WTC11 (cell line): ENCODE measurements around the gene LUC7L.

ENCODE experiments used
- CBFB ChIP-seq: sonication (generic); formaldehyde crosslinking; IDR thresholded peaks from 2 replicates; pipeline ENCODE4 v1.8.1; 2022; ENCODE audit warnings: mild to moderate bottlenecking, low read depth, missing genetic modification reagents
- CREB1 ChIP-seq: sonication (generic); formaldehyde crosslinking; IDR thresholded peaks from 2 replicates; pipeline ENCODE4 v1.8.0; 2023; ENCODE audit warnings: mild to moderate bottlenecking, missing genetic modification reagents
- ESRRA ChIP-seq: sonication (generic); formaldehyde crosslinking; IDR thresholded peaks from 2 replicates; pipeline ENCODE4 v1.8.1; 2022; ENCODE audit warnings: mild to moderate bottlenecking, missing genetic modification reagents, borderline replicate concordance
- GTF2I ChIP-seq: fragments of 250-450 bp; sonication (Bioruptor Pico); conservative IDR thresholded peaks from 2 replicates; pipeline ENCODE4 v1.4.0; 2021; ENCODE audit warnings: mild to moderate bottlenecking
- HMGA2 ChIP-seq: fragments of 250-450 bp; sonication (Bioruptor Pico); IDR thresholded peaks from 2 replicates; pipeline ENCODE4 v1.4.0; 2021; ENCODE audit warnings: mild to moderate bottlenecking, moderate library complexity
- RELA ChIP-seq: sonication (generic); formaldehyde crosslinking; IDR thresholded peaks from 2 replicates; pipeline ENCODE4 v1.8.1; 2022; ENCODE audit warnings: missing genetic modification reagents, mild to moderate bottlenecking, borderline replicate concordance
- SP1 ChIP-seq: sonication (generic); formaldehyde crosslinking; conservative IDR thresholded peaks from 2 replicates; pipeline ENCODE4 v1.8.1; 2022; ENCODE audit warnings: missing genetic modification reagents
- TF ChIP-seq, protein P1 (sequence below): fragments of 200-600 bp; IDR thresholded peaks from 2 replicates; pipeline ENCODE4 v1.8.0; 2022; ENCODE audit warnings: antibody characterized with exemption
- TF ChIP-seq, protein P2 (sequence below): sonication (generic); formaldehyde crosslinking; IDR thresholded peaks from 2 replicates; pipeline ENCODE4 v1.8.1; 2023; ENCODE audit warnings: mild to moderate bottlenecking, missing genetic modification reagents, moderate library complexity
- TF ChIP-seq, protein P3 (sequence below): sonication (generic); formaldehyde crosslinking; IDR thresholded peaks from 2 replicates; pipeline ENCODE4 v1.8.1; 2022; ENCODE audit warnings: low read depth, mild to moderate bottlenecking, moderate library complexity, missing genetic modification reagents, borderline replicate concordance
- TF ChIP-seq, protein P4 (sequence below): sonication (generic); formaldehyde crosslinking; IDR thresholded peaks from 2 replicates; pipeline ENCODE4 v1.8.0; 2023; ENCODE audit warnings: mild to moderate bottlenecking, missing genetic modification reagents
- TF ChIP-seq, protein P5 (sequence below): sonication (generic); formaldehyde crosslinking; IDR thresholded peaks from 2 replicates; pipeline ENCODE4 v1.8.1; 2023; ENCODE audit warnings: mild to moderate bottlenecking, missing genetic modification reagents, borderline replicate concordance
- TF ChIP-seq, protein P6 (sequence below): sonication (generic); formaldehyde crosslinking; IDR thresholded peaks from 2 replicates; pipeline ENCODE4 v1.8.1; 2022; ENCODE audit warnings: low read depth, missing genetic modification reagents, borderline replicate concordance
- TF ChIP-seq, protein P7 (sequence below): sonication (generic); formaldehyde crosslinking; IDR thresholded peaks from 2 replicates; pipeline ENCODE4 v1.8.0; 2022; ENCODE audit warnings: mild to moderate bottlenecking, missing genetic modification reagents

DNA sequence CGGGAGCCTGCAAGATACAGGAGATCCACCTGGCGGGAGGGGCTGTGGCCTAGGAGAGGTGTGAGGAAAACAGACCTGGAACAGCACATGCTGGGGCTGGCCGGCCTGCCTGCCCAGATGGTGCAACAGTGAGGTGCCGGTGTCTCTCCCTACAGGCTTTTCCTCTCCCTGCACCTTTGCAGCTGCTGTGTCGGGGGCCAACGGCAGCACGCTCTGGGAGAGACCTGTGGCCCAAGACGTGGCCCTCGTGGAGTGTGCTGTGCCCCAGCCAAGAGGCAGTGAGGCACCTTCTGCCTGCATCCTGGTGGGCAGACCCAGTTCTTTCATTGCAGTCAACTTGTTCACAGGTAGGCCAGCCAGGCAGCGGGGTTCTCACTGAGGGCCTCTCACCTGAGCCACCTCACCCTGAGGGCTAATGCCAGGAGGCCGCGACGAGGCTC is 30.6 kb upstream of the LUC7L start:
- TF ChIP-seq, protein P1, sequence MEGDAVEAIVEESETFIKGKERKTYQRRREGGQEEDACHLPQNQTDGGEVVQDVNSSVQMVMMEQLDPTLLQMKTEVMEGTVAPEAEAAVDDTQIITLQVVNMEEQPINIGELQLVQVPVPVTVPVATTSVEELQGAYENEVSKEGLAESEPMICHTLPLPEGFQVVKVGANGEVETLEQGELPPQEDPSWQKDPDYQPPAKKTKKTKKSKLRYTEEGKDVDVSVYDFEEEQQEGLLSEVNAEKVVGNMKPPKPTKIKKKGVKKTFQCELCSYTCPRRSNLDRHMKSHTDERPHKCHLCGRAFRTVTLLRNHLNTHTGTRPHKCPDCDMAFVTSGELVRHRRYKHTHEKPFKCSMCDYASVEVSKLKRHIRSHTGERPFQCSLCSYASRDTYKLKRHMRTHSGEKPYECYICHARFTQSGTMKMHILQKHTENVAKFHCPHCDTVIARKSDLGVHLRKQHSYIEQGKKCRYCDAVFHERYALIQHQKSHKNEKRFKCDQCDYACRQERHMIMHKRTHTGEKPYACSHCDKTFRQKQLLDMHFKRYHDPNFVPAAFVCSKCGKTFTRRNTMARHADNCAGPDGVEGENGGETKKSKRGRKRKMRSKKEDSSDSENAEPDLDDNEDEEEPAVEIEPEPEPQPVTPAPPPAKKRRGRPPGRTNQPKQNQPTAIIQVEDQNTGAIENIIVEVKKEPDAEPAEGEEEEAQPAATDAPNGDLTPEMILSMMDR: no peak
- TF ChIP-seq HMGA2 (CRISPR knock-in tag): no peak
- no peak for TF ChIP-seq SP1 (CRISPR knock-in tag)
- no peak for TF ChIP-seq CBFB (CRISPR knock-in tag)
- no peak for TF ChIP-seq ESRRA (CRISPR knock-in tag)
- TF ChIP-seq, protein P2, sequence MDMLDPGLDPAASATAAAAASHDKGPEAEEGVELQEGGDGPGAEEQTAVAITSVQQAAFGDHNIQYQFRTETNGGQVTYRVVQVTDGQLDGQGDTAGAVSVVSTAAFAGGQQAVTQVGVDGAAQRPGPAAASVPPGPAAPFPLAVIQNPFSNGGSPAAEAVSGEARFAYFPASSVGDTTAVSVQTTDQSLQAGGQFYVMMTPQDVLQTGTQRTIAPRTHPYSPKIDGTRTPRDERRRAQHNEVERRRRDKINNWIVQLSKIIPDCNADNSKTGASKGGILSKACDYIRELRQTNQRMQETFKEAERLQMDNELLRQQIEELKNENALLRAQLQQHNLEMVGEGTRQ (CRISPR knock-in tag): no peak
- TF ChIP-seq, protein P3, sequence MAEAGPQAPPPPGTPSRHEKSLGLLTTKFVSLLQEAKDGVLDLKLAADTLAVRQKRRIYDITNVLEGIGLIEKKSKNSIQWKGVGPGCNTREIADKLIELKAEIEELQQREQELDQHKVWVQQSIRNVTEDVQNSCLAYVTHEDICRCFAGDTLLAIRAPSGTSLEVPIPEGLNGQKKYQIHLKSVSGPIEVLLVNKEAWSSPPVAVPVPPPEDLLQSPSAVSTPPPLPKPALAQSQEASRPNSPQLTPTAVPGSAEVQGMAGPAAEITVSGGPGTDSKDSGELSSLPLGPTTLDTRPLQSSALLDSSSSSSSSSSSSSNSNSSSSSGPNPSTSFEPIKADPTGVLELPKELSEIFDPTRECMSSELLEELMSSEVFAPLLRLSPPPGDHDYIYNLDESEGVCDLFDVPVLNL (CRISPR knock-in tag): no peak
- TF ChIP-seq, protein P4, sequence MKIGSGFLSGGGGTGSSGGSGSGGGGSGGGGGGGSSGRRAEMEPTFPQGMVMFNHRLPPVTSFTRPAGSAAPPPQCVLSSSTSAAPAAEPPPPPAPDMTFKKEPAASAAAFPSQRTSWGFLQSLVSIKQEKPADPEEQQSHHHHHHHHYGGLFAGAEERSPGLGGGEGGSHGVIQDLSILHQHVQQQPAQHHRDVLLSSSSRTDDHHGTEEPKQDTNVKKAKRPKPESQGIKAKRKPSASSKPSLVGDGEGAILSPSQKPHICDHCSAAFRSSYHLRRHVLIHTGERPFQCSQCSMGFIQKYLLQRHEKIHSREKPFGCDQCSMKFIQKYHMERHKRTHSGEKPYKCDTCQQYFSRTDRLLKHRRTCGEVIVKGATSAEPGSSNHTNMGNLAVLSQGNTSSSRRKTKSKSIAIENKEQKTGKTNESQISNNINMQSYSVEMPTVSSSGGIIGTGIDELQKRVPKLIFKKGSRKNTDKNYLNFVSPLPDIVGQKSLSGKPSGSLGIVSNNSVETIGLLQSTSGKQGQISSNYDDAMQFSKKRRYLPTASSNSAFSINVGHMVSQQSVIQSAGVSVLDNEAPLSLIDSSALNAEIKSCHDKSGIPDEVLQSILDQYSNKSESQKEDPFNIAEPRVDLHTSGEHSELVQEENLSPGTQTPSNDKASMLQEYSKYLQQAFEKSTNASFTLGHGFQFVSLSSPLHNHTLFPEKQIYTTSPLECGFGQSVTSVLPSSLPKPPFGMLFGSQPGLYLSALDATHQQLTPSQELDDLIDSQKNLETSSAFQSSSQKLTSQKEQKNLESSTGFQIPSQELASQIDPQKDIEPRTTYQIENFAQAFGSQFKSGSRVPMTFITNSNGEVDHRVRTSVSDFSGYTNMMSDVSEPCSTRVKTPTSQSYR (CRISPR knock-in tag): no peak
- TF ChIP-seq RELA (CRISPR knock-in tag): no peak
- TF ChIP-seq, protein P5, sequence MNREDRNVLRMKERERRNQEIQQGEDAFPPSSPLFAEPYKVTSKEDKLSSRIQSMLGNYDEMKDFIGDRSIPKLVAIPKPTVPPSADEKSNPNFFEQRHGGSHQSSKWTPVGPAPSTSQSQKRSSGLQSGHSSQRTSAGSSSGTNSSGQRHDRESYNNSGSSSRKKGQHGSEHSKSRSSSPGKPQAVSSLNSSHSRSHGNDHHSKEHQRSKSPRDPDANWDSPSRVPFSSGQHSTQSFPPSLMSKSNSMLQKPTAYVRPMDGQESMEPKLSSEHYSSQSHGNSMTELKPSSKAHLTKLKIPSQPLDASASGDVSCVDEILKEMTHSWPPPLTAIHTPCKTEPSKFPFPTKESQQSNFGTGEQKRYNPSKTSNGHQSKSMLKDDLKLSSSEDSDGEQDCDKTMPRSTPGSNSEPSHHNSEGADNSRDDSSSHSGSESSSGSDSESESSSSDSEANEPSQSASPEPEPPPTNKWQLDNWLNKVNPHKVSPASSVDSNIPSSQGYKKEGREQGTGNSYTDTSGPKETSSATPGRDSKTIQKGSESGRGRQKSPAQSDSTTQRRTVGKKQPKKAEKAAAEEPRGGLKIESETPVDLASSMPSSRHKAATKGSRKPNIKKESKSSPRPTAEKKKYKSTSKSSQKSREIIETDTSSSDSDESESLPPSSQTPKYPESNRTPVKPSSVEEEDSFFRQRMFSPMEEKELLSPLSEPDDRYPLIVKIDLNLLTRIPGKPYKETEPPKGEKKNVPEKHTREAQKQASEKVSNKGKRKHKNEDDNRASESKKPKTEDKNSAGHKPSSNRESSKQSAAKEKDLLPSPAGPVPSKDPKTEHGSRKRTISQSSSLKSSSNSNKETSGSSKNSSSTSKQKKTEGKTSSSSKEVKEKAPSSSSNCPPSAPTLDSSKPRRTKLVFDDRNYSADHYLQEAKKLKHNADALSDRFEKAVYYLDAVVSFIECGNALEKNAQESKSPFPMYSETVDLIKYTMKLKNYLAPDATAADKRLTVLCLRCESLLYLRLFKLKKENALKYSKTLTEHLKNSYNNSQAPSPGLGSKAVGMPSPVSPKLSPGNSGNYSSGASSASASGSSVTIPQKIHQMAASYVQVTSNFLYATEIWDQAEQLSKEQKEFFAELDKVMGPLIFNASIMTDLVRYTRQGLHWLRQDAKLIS (CRISPR knock-in tag): no peak
- TF ChIP-seq CREB1: no peak
- TF ChIP-seq GTF2I (CRISPR knock-in tag): no peak
- TF ChIP-seq, protein P6, sequence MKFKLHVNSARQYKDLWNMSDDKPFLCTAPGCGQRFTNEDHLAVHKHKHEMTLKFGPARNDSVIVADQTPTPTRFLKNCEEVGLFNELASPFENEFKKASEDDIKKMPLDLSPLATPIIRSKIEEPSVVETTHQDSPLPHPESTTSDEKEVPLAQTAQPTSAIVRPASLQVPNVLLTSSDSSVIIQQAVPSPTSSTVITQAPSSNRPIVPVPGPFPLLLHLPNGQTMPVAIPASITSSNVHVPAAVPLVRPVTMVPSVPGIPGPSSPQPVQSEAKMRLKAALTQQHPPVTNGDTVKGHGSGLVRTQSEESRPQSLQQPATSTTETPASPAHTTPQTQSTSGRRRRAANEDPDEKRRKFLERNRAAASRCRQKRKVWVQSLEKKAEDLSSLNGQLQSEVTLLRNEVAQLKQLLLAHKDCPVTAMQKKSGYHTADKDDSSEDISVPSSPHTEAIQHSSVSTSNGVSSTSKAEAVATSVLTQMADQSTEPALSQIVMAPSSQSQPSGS (CRISPR knock-in tag): no peak
- TF ChIP-seq, protein P7, sequence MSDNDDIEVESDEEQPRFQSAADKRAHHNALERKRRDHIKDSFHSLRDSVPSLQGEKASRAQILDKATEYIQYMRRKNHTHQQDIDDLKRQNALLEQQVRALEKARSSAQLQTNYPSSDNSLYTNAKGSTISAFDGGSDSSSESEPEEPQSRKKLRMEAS (CRISPR knock-in tag): no peak
